Head of caudate nucleus (tissue), 42 donors: ENCODE measurements around the gene ZBTB7C.
"Not testable (repeated sequence)": the region's sequence is repeated elsewhere in the genome, so short reads cannot be mapped to it uniquely, and the experiment has no call there.

ENCODE experiments used
- DNase-seq, 42 donors: peaks; one replicate each; pipeline versions ENCODE4 v3.0.0 to v3.0.0-alpha.2; 2020 to 2021; ENCODE audit warnings: mixed read lengths in 7 of 42
- intact Hi-C: fragments of 100-400 bp; cut with DNase I; formaldehyde crosslinking; loops from one replicate; pipeline ENCODE4 v1.15.0; 2022

The ZBTB7C gene

DNA sequence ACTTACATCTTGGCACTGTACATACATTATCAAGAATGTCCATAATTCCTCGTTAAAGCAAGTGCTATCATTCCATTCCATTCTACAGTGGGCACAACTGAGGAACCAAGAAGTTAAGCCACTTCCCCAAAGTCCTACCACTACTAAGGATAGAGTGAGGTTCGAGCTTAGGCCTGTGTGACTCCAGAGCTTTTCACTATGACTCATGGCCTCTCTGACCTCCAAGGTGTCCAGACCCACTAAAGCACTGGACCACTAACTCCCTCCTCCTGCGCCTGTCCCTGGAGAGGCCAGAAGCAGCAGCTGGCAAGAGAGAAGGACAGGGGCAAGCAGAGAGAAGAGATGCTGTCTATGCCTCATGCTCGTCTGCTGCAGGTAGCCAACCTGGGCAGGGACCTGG is 117.0 kb downstream of the ZBTB7C start:
- intact Hi-C loops = no loop called here
- DNase-seq = peak in 3 of 42 donors; percentile 8 to 21 (median 11)

DNA sequence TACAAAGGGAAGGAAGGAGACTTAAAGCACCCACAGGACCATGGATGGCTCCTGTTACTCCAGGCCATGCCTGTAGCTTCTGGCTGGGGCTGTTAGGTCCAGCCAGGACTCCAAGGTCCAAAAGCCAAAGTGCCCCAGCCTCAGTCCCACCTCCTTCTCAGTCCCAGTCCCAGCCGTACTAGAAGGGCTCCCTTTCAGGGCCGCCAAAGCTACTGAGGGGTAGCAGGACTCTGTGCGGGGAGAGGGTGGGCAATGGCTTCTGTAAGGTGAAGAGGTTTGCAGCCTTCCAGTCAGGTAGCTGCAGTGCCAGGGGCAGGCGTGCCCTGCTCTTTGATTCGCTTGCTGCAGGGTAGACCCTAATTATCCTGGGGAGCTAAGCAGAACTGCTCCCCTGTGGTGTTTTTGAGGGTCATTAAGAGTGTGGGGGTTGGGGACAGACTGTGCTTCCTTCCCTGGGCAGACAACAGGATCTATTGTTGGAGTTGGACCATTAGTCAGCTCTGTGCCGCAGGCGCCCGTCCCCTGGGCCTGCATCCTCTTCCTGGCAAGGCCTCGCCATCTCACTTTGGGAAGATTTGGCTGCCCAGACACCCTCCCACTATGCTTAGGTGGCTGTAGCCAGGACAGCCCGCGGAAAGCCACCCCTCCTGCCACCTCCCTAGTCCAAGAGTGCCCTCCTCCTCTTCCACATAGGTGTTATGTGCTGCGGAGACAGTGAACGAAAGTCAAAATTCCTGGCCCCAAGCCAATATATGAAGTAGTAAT is 118.8 kb downstream of the ZBTB7C start:
- intact Hi-C loops = no loop called here
- DNase-seq = peak in 7 of 42 donors; percentile 13 to 52 (median 29)

DNA sequence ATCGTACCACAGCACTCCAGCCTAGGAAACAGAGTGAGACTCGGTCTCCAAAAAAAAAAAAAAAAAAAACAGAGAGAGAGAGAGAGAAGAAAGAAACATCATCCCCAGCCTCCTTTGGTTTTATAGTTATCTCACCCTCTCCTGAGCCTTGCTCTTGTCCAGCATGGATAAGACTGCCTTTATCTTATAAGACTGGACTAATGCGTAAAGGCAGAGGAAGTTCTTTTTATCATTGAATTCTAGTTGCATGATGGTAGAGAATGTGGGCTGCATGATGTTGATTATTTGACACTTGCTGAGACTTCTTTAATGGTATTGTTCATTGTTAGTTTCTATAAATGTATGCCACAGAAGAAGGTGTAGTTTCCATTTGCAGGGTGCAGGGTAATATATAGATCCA is 124.4 kb downstream of the ZBTB7C start:
- intact Hi-C loops = no loop called here
- DNase-seq = no peak

DNA sequence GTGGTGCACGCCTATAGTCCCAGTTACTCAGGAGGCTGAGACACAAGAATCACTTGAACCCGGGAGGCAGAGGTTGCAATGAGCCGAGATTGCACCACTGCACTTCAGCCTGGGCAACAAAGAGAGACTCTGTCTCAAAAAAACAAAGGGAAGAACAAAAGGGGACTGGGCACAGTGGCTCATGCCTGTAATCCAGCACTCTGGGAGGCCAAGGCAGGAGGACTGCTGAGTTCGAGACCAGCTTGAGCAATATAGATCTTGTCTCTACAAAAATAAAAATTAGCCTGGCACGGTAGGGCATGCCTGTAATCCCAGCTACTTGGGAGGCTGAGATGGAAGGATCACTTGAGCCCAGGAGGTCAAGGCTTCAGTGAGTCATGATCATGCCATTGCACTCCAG is 125.2 kb downstream of the ZBTB7C start:
- peak in 1 of 42 donors; percentile 10 for DNase-seq
- intact Hi-C loops = not testable (repeated sequence)

DNA sequence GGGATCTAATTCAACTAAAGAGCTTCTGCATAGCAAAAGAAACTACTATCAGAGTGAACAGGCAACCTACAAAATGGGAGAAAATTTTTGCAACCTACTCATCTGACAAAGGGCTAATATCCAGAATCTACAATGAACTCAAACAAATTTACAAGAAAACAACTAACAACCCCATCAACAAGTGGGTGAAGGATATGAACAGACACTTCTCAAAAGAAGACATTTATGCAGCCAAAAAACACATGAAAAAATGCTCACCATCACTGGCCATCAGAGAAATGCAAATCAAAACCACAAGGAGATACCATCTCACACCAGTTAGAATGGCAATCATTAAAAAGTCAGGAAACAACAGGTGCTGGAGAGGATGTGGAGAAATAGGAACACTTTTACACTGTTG is 127.7 kb downstream of the ZBTB7C start:
- DNase-seq, intact Hi-C loops: not testable (repeated sequence)

DNA sequence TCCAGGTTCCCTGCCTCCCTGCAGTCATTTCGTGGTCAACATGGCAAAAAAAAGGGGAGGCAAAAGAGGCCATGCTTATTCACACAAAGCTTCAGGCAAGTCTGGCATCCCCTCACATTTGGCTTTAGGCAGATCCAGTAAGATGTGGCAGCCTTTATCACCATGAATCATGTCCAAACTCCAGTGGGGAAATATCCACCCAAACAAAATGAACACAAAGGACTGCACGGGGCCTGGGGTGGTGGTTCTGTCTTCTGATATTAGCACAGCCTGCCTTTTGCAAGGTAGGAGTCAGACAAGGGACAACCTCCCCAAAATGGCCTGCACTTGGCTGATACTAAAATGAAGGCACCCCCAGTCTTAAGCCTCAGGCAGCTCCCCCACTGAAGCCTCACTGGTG is 129.9 kb downstream of the ZBTB7C start:
- intact Hi-C loops = no loop called here
- peak in 1 of 42 donors; percentile 22 for DNase-seq

DNA sequence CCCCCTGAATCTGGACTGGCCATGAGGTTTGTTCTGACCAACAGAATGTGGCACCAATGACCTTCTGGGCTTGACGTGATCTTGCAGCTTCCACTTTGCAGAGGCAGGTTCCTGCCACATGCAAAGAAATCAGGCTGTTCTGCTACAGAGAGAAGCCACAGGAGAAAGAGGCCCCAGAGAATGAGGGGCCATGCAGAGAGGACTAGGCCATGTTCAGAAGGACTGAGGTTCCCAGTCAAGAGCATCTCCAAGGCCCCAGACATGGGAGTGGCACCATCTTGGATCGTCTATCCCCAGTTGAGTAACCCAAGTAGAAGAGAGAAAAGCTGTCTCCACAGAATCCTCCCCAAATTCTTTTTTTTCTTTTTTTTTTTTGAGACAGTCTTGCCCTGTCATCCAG is 131.1 kb downstream of the ZBTB7C start:
- intact Hi-C loops = no loop called here

DNA sequence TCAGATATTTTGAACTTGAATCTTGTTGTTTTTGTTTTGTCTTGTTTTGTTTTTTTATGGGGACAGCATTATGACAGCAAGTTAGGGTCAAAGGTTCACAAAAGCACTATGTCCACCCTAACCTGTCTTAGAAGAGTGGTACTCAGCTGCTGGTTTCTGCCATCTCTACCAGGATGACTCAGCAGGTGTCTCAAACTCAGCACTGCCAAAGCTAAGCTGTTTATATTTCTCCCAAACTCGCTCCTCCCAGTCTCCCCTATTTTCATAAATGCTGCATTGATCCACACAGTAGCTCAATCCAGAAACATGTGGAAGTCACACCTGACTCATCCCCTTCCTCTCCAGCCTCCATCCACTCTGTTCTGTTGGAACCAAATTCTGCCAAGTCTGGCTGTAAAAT is 134.9 kb downstream of the ZBTB7C start:
- no peak for DNase-seq
- intact Hi-C loops = no loop called here

More for the DNA sequence above, 131.1 kb downstream of the ZBTB7C start:
- DNase-seq = peak in 1 of 42 donors; percentile 25

DNA sequence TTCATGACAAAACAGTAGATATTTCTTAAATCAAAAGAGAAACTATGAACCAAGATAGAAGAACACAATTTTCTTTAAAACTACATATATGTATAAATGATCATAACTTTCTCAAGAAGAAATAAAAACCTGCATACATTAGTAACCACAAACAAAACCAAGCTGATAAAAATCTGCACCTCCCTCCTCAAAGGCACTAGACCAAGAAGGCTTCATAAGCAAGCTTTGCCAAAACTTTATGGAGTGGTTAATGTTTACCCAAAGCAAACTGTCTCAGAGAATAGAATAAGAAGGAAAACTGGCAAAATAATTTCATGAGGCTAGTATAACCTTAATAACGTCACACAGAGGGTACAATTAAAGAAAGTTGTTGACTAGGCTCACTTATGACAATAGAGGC is 138.3 kb downstream of the ZBTB7C start:
- DNase-seq = no peak
- intact Hi-C loops = no loop called here

DNA sequence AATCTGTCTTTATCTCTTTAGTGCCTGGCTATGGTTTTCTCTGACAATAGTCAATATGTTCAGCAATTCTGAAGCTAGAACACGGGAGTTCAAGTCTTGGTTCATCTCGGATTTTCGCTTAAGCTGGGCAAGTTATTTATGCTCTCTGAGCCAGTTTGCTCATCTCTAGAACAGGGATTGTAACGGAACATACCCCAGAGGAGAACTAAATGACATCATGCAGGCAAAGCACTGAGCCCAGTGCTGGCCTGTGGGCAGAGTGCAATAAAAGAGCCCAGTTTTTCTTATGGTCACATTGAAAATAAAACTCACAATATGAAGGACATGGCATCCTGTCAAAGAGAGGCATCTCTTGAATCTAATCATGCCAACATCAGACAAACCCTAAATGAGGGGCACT is 143.9 kb downstream of the ZBTB7C start:
- no peak for DNase-seq
- intact Hi-C loops = no loop called here

DNA sequence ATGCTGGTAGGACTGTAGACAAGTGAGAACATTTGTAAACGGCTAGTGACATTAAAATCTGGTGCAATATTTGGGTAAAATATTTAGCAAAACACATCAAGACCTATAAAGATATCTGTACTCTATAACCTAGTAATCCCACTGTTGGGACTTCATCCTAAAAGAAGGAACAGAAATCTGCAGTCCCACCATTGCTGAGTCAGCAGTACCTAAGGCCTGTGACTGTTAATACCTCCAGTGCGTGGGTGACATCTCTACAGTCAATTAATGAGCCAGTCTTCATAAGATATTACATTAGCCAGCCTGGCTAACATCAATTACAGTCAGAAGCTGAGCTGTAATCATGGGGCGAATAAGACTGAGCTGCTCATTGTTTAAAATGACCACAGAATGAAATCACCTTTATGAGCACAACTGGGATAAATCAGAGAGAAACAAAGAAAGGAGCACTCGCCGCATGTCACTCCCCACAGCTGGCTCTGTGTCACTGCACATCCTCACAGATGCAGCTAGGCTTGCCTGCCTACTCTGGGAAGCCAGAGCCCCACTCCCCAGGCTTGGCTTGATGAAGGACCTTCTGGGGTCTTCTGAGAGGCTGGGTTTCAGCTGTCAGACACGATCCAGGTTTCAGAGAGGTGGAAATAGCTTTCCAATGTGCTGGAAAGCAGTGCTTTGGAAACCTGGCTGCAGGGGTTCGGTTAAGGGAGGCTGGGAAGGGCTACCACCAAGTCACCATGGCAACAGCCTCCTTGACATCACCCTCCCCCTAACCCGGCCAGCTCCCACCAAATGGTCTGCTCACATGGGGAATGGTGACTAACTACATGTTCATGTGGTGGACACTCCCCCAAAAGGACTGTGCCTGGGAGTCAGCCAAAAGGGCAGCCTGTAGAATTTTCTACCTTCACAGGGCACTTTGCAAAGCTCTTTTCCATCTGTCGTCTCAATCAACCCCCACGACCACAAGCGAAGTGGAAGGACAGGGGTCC is 145.0 kb downstream of the ZBTB7C start:
- intact Hi-C loops = no loop called here
- no peak for DNase-seq

DNA sequence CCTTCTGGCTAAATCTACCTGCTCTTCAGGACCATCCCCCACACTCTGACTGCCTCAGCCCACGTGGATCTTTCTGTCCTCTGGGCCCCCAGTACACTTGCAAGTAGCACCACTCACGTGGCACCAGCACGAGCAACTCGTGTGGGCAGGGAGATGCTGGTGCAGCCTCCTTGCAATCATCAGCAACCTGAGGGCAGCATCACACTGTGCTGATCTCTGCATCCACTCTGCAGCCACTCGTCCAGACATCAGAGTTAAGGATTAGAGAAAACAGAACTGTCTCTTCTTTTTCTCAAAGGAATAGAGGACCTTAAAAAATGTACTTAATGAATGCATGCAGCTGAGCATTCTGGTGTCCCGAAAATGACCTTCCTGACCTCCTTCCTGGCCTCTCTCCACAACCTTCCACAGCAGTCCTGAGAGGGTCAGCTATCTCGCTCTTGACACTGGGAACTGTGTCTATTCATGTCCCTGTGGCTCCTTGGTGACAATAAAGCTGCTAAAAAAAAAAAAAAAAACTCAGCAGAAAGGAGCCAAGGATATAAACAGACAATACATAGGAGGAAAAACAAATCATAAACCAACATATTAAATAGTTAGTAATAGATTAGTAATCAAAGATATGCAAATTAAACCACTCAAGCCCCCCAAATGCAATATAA is 145.9 kb downstream of the ZBTB7C start:
- intact Hi-C loops = no loop called here

DNA sequence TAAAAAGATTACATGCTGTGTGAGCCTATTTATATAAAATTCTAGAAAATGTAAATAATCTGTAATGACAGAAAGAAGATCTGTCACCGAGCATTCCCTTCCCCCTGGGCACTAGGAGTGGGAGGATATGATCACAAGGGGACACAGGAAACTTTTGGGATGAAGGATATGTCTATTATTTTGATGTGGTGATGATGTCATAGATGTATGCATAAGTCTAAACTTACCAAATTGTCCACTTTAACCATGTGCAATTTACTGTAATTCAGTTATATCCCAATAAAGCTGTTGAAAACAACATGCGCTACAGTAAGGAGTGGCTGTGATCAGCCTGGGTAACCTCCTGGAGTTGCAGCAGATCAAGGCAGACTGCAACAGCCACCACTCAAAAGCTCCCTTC is 148.9 kb downstream of the ZBTB7C start:
- no peak for DNase-seq
- intact Hi-C loops = no loop called here

More for the DNA sequence above, 145.9 kb downstream of the ZBTB7C start:
- no peak for DNase-seq

DNA sequence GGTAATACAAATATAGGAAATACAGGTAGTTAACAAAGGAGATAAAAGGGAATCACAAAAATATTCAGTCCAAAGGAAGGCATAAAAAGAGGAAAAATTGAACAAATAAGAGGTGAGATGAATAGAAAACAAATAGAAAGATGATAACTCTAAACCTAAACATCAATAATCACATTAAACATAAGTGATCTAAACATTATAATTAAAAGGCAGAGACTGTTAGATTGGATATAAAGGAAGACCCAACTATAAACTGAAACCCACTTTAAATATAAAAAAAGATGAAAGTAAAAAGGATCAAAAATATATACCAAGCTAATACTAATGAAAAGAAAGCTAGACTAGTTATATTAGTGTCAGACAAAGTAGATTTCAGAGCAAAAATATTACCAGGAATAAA is 152.3 kb downstream of the ZBTB7C start:
- intact Hi-C loops = no loop called here
- DNase-seq = no peak

DNA sequence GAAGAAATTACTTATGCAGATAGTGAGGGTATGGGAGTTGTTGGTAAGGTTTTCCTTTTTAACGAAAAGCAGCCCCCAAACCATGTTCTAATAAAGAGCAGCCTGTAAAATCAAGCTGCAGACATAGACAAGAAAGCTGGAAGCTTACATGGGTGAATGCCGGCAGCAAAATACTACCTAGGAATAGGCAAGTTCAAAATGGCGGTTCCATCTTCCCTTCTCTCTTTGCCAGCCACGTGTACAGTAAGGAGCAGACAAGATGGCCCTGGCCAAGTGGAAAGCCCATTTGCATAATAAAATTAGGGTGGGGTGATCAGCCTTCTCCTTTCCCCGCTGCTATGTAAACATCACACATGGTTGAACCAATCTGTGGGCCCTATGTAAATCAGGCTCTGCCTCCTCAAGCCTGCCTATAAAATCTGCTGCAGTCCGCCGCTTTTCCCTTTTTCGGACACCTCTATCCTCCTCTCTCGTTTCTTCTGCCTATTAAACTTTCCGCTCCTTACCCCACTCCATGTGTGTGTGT is 155.0 kb downstream of the ZBTB7C start:
- intact Hi-C loops = no loop called here
- DNase-seq = no peak

DNA sequence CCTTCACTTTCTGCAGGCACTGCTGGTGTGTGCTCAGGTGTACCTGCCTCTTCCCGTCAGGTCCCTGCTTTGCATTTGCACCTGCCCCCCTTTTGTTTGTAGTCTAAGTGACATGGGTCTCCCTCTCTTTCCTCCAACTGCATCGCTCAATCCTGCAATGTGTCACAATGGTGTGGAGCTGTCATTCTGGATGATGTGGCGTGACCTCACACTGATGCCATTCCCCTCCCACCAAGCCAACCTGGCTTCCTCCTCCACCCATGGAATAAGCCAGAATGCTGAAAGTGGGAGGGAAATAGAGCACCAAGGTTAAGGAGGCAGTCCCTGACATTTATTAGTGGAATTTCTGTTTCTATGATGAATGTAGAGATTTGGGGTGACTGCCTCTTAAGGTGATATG is 156.7 kb downstream of the ZBTB7C start:
- intact Hi-C loops = no loop called here
- peak in 4 of 42 donors; percentile 18 to 39 (median 29) for DNase-seq

DNA sequence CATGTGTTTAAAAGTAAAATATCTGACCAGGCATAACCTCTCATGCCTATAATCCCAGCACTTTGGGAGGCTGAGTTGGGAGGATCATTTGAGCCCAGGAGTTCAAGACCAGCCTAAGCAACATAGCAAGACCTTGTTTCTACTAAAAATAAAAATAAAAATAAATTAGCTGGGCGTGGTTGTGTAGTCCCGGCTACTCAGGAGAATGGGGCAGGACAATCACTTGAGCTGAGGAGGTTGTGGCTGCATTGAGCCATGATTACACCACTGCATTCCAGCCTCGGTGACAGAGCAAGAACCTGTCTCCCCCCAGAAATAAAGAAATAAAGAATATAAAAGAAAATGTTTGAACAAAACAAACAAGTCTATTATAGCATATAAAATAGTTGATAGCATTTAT is 158.3 kb downstream of the ZBTB7C start:
- intact Hi-C loops = no loop called here

DNA sequence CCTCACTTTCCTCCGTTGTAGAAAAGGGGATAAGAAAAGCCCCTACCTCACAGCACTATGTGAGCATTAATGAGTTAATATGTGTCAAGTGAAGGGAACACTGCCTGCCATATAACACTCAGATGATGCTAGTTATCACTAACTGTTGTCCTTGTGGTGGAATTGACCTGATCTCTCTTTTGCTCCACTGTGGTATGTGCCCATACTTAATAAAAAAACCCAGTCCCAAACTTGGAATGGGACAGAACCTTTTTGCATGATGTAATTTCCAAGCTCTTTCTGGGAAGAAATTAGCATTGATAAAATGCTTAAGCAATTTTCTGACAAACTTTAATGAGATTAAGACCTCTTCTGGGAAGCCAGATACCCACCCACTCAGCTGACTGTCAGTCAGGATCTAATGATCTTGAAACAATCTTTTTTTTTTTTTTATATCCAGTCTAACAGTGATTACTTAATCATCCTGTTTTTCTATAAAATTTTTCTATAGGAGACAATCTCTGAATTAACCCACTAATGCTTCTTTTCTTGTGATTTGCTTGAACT is 158.7 kb downstream of the ZBTB7C start:
- DNase-seq = peak in 2 of 42 donors; percentile 29 to 34
- intact Hi-C loops = no loop called here

More for the DNA sequence above, 158.3 kb downstream of the ZBTB7C start:
- DNase-seq = no peak

DNA sequence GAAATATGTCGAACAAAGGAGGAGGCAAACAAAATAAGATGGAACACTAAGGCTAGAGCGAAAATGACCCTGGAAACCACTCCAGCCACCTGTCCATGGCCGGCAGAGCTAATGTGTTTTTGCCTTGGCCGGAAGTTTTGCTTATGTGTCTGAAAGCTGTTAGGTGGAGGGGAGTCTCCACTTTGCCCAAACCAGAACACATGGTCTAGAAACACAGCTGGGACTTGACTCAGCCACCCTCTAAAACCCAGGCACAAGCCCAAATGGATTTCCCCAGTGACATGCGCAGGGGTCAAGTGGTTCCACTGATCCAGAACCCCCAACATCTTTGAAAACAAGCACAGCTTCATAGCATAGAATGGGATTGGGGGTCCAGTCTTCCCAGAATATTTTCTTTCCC is 159.3 kb downstream of the ZBTB7C start:
- no peak for DNase-seq
- intact Hi-C loops = no loop called here
